VCaP (cell line): Measurements from ENCODE around the gene DDN.

Experiments
- H3K27ac ChIP-seq: fragments of 450-650 bp; 2 replicates; pipeline ENCODE4 v1.5.1; 2017
- TF ChIP-seq, protein P1 (sequence below): fragments of 450-650 bp; conservative IDR thresholded peaks from 2 replicates; pipeline ENCODE4 v1.5.1; 2017; ENCODE audit warnings: mild to moderate bottlenecking, moderate library complexity

DDN gene

DNA sequence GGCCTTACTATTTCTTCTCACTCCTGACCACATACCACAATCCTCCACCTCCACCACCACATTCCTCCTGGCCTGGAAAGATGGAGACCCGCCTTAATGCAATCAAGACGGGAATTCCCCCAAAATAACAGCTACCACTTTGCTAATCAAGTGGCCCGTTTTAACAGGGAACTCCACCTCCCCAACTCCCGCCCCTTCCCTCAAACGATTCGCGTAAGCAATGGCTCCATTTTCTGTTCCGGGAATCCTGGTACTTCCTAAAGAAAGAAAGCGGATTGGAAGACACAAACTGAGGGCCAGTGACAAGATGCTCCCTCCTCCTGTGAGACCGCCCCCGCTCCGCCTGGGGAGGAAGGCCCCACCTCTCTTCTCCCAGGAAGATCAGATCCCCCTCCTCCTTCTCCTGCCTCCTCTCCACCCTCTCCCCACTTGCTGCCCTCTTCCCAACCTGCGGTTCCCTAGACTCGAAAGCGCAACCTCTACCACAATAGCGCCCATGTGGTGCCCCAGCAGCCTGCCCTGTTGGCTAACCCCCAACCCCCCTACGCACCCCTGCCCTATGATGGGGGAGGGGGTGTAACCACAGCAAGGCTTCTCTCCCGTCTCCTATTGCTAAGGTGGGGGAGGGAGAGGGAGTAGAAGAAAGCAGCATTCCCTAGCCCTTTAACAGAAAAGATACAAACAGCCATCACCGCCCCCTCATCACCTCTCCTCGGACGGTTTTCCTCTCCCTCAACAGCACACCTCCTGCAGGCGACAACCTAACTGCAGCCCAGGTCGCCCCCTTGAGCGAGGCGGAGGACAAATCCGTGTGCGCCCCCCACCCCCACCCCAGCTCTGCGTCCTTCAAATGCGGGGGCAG is 42.7 kb downstream of the DDN start:
- peak overlapping the region; percentile 94 for H3K27ac ChIP-seq

DNA sequence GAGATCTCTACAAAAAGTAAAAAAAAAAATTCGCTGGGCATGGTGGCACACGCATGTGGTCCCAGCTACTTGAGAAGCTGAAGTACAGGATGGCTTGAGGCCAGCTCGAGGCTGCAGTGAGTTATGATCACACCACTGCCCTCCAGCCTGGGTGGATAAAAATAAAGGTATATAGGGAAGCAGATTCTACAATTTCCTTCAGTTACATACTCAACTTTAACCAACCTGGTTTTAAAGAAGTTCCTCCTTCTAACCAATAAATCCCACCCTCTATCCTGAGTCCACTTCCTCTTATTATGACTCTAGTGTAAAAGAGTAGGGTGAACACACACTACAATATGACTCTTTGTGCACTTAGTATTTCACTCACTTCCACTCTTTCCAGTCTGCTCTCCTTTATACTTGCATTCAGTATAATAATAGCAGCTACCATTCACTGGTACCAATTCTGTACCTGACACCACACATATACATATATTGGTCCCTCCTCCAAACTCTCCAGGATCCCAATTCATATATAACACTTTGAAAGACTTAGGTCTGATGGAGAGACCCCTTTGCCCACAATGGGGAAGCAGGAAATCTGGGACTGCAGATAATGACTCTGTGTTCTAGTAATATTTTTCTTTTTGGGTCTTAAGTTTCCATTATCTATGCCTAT is 44.2 kb downstream of the DDN start:
- TF ChIP-seq, protein P1, sequence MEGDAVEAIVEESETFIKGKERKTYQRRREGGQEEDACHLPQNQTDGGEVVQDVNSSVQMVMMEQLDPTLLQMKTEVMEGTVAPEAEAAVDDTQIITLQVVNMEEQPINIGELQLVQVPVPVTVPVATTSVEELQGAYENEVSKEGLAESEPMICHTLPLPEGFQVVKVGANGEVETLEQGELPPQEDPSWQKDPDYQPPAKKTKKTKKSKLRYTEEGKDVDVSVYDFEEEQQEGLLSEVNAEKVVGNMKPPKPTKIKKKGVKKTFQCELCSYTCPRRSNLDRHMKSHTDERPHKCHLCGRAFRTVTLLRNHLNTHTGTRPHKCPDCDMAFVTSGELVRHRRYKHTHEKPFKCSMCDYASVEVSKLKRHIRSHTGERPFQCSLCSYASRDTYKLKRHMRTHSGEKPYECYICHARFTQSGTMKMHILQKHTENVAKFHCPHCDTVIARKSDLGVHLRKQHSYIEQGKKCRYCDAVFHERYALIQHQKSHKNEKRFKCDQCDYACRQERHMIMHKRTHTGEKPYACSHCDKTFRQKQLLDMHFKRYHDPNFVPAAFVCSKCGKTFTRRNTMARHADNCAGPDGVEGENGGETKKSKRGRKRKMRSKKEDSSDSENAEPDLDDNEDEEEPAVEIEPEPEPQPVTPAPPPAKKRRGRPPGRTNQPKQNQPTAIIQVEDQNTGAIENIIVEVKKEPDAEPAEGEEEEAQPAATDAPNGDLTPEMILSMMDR = no peak
- H3K27ac ChIP-seq = peak overlapping the region; percentile 94; the same call in 1 of the 2 replicates

More for the DNA sequence above, 42.7 kb downstream of the DDN start:
- TF ChIP-seq, protein P1 = peak; percentile 19; the same call in 1 of the 2 replicates

DNA sequence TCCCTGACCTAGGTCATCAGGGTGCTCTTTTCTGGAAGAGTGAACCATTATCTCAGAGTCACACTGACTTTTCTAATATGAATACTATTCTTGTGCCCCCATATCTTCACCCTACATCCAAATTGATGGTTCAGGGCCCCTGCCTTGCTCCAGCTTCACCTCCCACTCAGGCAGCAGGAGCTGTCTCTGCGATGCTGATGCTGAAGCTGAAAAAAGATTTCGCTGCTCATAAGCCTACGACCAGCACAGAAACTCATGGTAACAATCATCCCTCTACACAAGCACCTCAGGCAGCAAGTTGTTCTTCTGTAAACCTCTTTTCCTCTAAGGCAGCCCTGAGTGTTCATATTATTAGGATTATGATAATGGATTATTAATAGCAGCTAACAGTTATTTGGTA is 45.1 kb downstream of the DDN start:
- TF ChIP-seq, protein P1 = no peak

DNA sequence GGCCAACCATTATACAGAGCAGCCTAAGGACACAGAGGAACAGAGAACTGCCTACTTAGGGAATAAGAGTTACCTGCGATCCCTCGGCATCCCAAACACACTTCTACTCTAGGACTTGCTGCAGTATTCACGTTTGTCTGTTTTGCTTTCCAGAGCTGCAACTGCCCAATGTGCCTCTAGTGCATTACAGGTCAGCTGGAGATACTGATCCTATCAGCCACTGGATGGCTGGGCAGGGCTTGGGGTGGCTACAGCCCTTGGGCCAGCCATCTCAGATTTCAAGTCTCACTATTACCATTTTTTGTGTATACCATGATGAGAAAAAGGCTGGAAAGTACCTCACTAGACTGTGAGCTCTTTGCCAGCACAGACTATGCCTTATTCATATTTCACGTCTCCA is 46.5 kb downstream of the DDN start:
- TF ChIP-seq, protein P1 = no peak
- no peak overlapping the region for H3K27ac ChIP-seq

More for the DNA sequence above, 45.1 kb downstream of the DDN start:
- H3K27ac ChIP-seq = no peak overlapping the region

DNA sequence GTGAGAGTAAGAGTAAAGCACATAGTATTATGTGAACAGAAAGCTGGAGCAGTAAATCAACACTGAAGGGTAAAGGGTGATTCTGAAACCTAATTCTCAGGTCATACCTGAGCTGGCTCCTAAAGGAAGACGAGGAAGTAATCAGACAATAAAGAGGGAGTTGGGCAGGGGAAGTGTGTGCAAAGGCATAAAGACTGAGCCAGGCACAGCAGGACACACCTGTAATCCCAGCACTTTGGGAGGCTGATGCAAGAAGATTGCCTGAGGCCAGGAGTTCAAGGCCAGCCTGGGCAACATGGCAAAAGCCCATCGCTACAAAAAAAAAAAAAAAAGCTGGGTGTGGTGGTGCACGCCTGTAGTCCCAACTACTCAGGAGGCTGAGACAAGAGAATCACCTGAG is 51.4 kb downstream of the DDN start:
- TF ChIP-seq, protein P1 = no peak
- H3K27ac ChIP-seq = no peak overlapping the region

DNA sequence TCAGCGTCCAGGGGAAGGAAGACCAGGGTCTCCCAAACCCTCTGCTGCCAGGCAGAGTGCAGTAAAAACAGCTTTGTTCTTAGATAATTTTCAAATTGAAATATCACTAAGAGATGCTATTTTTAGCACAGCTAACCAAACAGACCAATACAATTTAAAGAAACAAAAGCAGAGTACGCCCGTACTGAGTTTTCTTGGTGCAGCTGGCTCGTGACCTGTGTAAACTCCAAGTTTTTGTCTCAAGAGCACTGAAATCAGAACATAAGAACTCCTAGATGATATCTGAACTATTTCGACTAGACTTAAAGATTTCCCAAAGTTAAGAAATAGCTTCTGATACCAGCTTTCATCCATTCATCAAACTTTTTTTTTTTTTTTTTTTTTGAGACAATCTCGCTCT is 52.2 kb downstream of the DDN start:
- TF ChIP-seq, protein P1 = no peak
- H3K27ac ChIP-seq = no peak overlapping the region

DNA sequence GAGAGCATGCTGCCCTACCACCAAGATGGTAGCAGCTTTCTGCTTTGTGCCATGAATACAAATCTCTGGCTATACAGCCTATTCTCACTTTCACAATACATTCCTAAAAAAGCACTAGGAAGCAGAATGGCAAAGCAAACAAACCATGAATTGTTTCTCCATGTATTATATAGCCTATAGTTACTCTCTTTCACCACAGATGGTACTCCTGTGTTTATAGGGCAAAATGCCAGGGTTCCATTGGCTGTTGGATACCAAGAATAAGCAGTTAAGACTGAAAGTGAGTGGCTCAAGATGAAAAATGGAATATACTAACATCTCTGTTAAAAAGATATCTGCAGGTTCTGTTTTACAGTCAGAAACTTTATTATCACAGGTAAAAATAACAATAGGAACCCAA is 53.0 kb downstream of the DDN start:
- TF ChIP-seq, protein P1 = no peak
- H3K27ac ChIP-seq = no peak overlapping the region
